Measurements from ENCODE around the gene TULP4. TPM values are rescaled to one million over a fixed set of nuclear protein-coding genes. Genes with fewer than 3 reads are reported as not detected.
A peak's percentile ranks its signal among the peaks of the same experiment; 100 is the strongest.

Gene TULP4
- polyA plus RNA-seq, 2 donors = 3.5 to 7.6 TPM

- H3K4me1 ChIP-seq (ENCODE audit: control insufficient read depth in 2 of 2, insufficient read depth in 2 of 2, low read length in 1 of 2) = no peaks in the 10 kb centered on the region
- 82 to 91% methylated on average over 13 of the region's 13 CpGs for WGBS, 2 donors
- peaks cover 0 to 3% of the 10 kb centered on the region in 2 donors for H3K36me3 ChIP-seq (ENCODE audit: control insufficient read depth in 2 of 2, insufficient read depth in 2 of 2, low read length in 1 of 2)
- H3K4me3 ChIP-seq (ENCODE audit: low read depth in 1 of 2, low read length in 2 of 2) = no peak overlapping the region
- no peaks in the 10 kb centered on the region for H3K27me3 ChIP-seq (ENCODE audit: control insufficient read depth in 1 of 2, insufficient read depth in 2 of 2, low read length in 2 of 2)
- H3K27ac ChIP-seq (ENCODE audit: low read depth in 2 of 2, low read length in 1 of 2) = no peak overlapping the region
- no peaks in the 10 kb centered on the region for H3K9me3 ChIP-seq (ENCODE audit: control insufficient read depth in 2 of 2, insufficient read depth in 1 of 2, low read depth in 1 of 2, low read length in 1 of 2)
These were observed 32.6 kb upstream of the TULP4 start for GRCh38 chr6:158279615-158280014.

- Histone ChIP-seq H3K36me3 (ENCODE audit: control insufficient read depth in 2 of 2, insufficient read depth in 2 of 2, low read length in 1 of 2) (no peaks in the 10 kb centered on the region), H3K27ac (ENCODE audit: low read depth in 2 of 2, low read length in 1 of 2) (peak overlapping the region in 1 of 2 donors; percentile 12), H3K9me3 (ENCODE audit: control insufficient read depth in 2 of 2, insufficient read depth in 1 of 2, low read depth in 1 of 2, low read length in 1 of 2) (no peaks in the 10 kb centered on the region), H3K4me1 (ENCODE audit: control insufficient read depth in 2 of 2, insufficient read depth in 2 of 2, low read length in 1 of 2) (peaks cover 0 to 3% of the 10 kb centered on the region in 2 donors), H3K4me3 (ENCODE audit: low read depth in 1 of 2, low read length in 2 of 2) (no peak overlapping the region), H3K27me3 (ENCODE audit: control insufficient read depth in 1 of 2, insufficient read depth in 2 of 2, low read length in 2 of 2) (no peaks in the 10 kb centered on the region)
- WGBS, 2 donors = 57 to 70% methylated on average over 4 of the region's 4 CpGs
These were observed 28.8 kb upstream of the TULP4 start for GRCh38 chr6:158283304-158283980.

- H3K4me3 ChIP-seq (ENCODE audit: low read depth in 1 of 2, low read length in 2 of 2) = no peak overlapping the region
- no peaks in the 10 kb centered on the region for H3K27me3 ChIP-seq (ENCODE audit: control insufficient read depth in 1 of 2, insufficient read depth in 2 of 2, low read length in 2 of 2)
- no peaks in the 10 kb centered on the region for H3K36me3 ChIP-seq (ENCODE audit: control insufficient read depth in 2 of 2, insufficient read depth in 2 of 2, low read length in 1 of 2)
- no peaks in the 10 kb centered on the region for H3K9me3 ChIP-seq (ENCODE audit: control insufficient read depth in 2 of 2, insufficient read depth in 1 of 2, low read depth in 1 of 2, low read length in 1 of 2)
- H3K4me1 ChIP-seq (ENCODE audit: control insufficient read depth in 2 of 2, insufficient read depth in 2 of 2, low read length in 1 of 2) = peaks cover 0 to 3% of the 10 kb centered on the region in 2 donors
- 44 to 60% methylated on average over 11 of the region's 11 CpGs for WGBS, 2 donors
- H3K27ac ChIP-seq (ENCODE audit: low read depth in 2 of 2, low read length in 1 of 2) = peak overlapping the region; percentile 37 to 62
These were observed 28.0 kb upstream of the TULP4 start for GRCh38 chr6:158284007-158284875.

- Histone ChIP-seq H3K4me1 (ENCODE audit: control insufficient read depth in 2 of 2, insufficient read depth in 2 of 2, low read length in 1 of 2) (peaks cover 0 to 3% of the 10 kb centered on the region in 2 donors), H3K9me3 (ENCODE audit: control insufficient read depth in 2 of 2, insufficient read depth in 1 of 2, low read depth in 1 of 2, low read length in 1 of 2) (no peaks in the 10 kb centered on the region), H3K4me3 (ENCODE audit: low read depth in 1 of 2, low read length in 2 of 2) (no peak overlapping the region), H3K27ac (ENCODE audit: low read depth in 2 of 2, low read length in 1 of 2) (peak overlapping the region in 1 of 2 donors; percentile 37), H3K27me3 (ENCODE audit: control insufficient read depth in 1 of 2, insufficient read depth in 2 of 2, low read length in 2 of 2) (no peaks in the 10 kb centered on the region), H3K36me3 (ENCODE audit: control insufficient read depth in 2 of 2, insufficient read depth in 2 of 2, low read length in 1 of 2) (no peaks in the 10 kb centered on the region)
- 90% methylated on average over 6 of the region's 6 CpGs for WGBS, 2 donors
These were observed 27.2 kb upstream of the TULP4 start for GRCh38 chr6:158284876-158285655.

GRCh38 chr6:158285656-158286021, 26.6 kb upstream of the TULP4 start:
- H3K27me3 ChIP-seq (ENCODE audit: control insufficient read depth in 1 of 2, insufficient read depth in 2 of 2, low read length in 2 of 2) = no peaks in the 10 kb centered on the region
- 56 to 62% methylated on average over 5 of the region's 5 CpGs for WGBS, 2 donors
- H3K9me3 ChIP-seq (ENCODE audit: control insufficient read depth in 2 of 2, insufficient read depth in 1 of 2, low read depth in 1 of 2, low read length in 1 of 2) = no peaks in the 10 kb centered on the region
- H3K27ac ChIP-seq (ENCODE audit: low read depth in 2 of 2, low read length in 1 of 2) = peak overlapping the region in 1 of 2 donors; percentile 30
- H3K4me3 ChIP-seq (ENCODE audit: low read depth in 1 of 2, low read length in 2 of 2) = no peak overlapping the region
- peaks cover 0 to 3% of the 10 kb centered on the region in 2 donors for H3K4me1 ChIP-seq (ENCODE audit: control insufficient read depth in 2 of 2, insufficient read depth in 2 of 2, low read length in 1 of 2)
- no peaks in the 10 kb centered on the region for H3K36me3 ChIP-seq (ENCODE audit: control insufficient read depth in 2 of 2, insufficient read depth in 2 of 2, low read length in 1 of 2)

- Histone ChIP-seq H3K36me3 (ENCODE audit: control insufficient read depth in 2 of 2, insufficient read depth in 2 of 2, low read length in 1 of 2) (no peaks in the 10 kb centered on the region), H3K4me3 (ENCODE audit: low read depth in 1 of 2, low read length in 2 of 2) (no peak overlapping the region), H3K27me3 (ENCODE audit: control insufficient read depth in 1 of 2, insufficient read depth in 2 of 2, low read length in 2 of 2) (no peaks in the 10 kb centered on the region), H3K9me3 (ENCODE audit: control insufficient read depth in 2 of 2, insufficient read depth in 1 of 2, low read depth in 1 of 2, low read length in 1 of 2) (no peaks in the 10 kb centered on the region), H3K4me1 (ENCODE audit: control insufficient read depth in 2 of 2, insufficient read depth in 2 of 2, low read length in 1 of 2) (peaks cover 0 to 3% of the 10 kb centered on the region in 2 donors), H3K27ac (ENCODE audit: low read depth in 2 of 2, low read length in 1 of 2) (no peak overlapping the region)
- 26 to 35% methylated on average over 1 of the region's 1 CpG for WGBS, 2 donors
These were observed 25.9 kb upstream of the TULP4 start for GRCh38 chr6:158286413-158286812.

- no peaks in the 10 kb centered on the region for H3K9me3 ChIP-seq (ENCODE audit: control insufficient read depth in 2 of 2, insufficient read depth in 1 of 2, low read depth in 1 of 2, low read length in 1 of 2)
- H3K27me3 ChIP-seq (ENCODE audit: control insufficient read depth in 1 of 2, insufficient read depth in 2 of 2, low read length in 2 of 2) = no peaks in the 10 kb centered on the region
- WGBS, 2 donors = 89 to 94% methylated on average over 4 of the region's 4 CpGs
- H3K4me1 ChIP-seq (ENCODE audit: control insufficient read depth in 2 of 2, insufficient read depth in 2 of 2, low read length in 1 of 2) = peaks cover 0 to 3% of the 10 kb centered on the region in 2 donors
- no peak overlapping the region for H3K27ac ChIP-seq (ENCODE audit: low read depth in 2 of 2, low read length in 1 of 2)
- no peaks in the 10 kb centered on the region for H3K36me3 ChIP-seq (ENCODE audit: control insufficient read depth in 2 of 2, insufficient read depth in 2 of 2, low read length in 1 of 2)
- H3K4me3 ChIP-seq (ENCODE audit: low read depth in 1 of 2, low read length in 2 of 2) = no peak overlapping the region
These were observed 25.2 kb upstream of the TULP4 start for GRCh38 chr6:158287047-158287446.

- no peak overlapping the region for H3K4me3 ChIP-seq (ENCODE audit: low read depth in 1 of 2, low read length in 2 of 2)
- H3K4me1 ChIP-seq (ENCODE audit: control insufficient read depth in 2 of 2, insufficient read depth in 2 of 2, low read length in 1 of 2) = peaks cover 0 to 3% of the 10 kb centered on the region in 2 donors
- no peaks in the 10 kb centered on the region for H3K9me3 ChIP-seq (ENCODE audit: control insufficient read depth in 2 of 2, insufficient read depth in 1 of 2, low read depth in 1 of 2, low read length in 1 of 2)
- whole genome bisulfite sequencing, 2 donors = 77 to 84% methylated on average over 3 of the region's 3 CpGs
- no peaks in the 10 kb centered on the region for H3K27me3 ChIP-seq (ENCODE audit: control insufficient read depth in 1 of 2, insufficient read depth in 2 of 2, low read length in 2 of 2)
- H3K27ac ChIP-seq (ENCODE audit: low read depth in 2 of 2, low read length in 1 of 2) = no peak overlapping the region
- no peaks in the 10 kb centered on the region for H3K36me3 ChIP-seq (ENCODE audit: control insufficient read depth in 2 of 2, insufficient read depth in 2 of 2, low read length in 1 of 2)
These were observed 22.2 kb upstream of the TULP4 start for GRCh38 chr6:158290040-158290439.

- Histone ChIP-seq H3K4me1 (ENCODE audit: control insufficient read depth in 2 of 2, insufficient read depth in 2 of 2, low read length in 1 of 2) (peaks cover 0 to under 1% of the 10 kb centered on the region in 2 donors), H3K4me3 (ENCODE audit: low read depth in 1 of 2, low read length in 2 of 2) (no peak overlapping the region), H3K36me3 (ENCODE audit: control insufficient read depth in 2 of 2, insufficient read depth in 2 of 2, low read length in 1 of 2) (no peaks in the 10 kb centered on the region), H3K9me3 (ENCODE audit: control insufficient read depth in 2 of 2, insufficient read depth in 1 of 2, low read depth in 1 of 2, low read length in 1 of 2) (no peaks in the 10 kb centered on the region), H3K27ac (ENCODE audit: low read depth in 2 of 2, low read length in 1 of 2) (no peak overlapping the region), H3K27me3 (ENCODE audit: control insufficient read depth in 1 of 2, insufficient read depth in 2 of 2, low read length in 2 of 2) (no peaks in the 10 kb centered on the region)
- 80 to 85% methylated on average over 3 of the region's 3 CpGs for WGBS, 2 donors
These were observed 21.6 kb upstream of the TULP4 start for GRCh38 chr6:158290659-158291058.
